GM18499 (cell line): ENCODE data around the gene HIRIP3.
"Not testable (repeated sequence)": the region's sequence is repeated elsewhere in the genome, so short reads cannot be mapped to it uniquely, and the experiment has no call there.

Source experiments
- ATAC-seq: cut with Tn5 transposase; IDR thresholded peaks from one replicate; pipeline ENCODE4 v1.9.1; 2021; ENCODE audit warnings: moderate number of reproducible peaks; ENCODE audit not compliant: insufficient read depth, unreplicated experiment

The HIRIP3 gene

DNA sequence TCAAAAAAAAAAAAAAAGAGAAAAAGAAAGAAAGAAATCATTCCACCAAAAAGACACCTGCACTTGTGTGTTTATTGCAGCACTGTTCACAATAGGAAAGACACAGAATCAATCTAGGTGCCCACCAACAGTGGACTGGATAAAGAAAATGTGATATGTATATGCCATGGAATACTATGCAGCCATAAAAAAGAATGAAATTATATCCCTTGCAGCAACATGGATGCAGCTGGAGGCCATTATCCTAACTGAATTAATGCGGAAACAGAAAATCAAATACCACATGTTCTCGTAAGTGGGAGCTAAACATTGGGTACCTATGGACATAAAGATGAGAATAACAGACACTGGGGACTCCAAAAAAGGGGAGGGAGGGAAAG is 21.9 kb upstream of the HIRIP3 start:
- no peak for ATAC-seq

DNA sequence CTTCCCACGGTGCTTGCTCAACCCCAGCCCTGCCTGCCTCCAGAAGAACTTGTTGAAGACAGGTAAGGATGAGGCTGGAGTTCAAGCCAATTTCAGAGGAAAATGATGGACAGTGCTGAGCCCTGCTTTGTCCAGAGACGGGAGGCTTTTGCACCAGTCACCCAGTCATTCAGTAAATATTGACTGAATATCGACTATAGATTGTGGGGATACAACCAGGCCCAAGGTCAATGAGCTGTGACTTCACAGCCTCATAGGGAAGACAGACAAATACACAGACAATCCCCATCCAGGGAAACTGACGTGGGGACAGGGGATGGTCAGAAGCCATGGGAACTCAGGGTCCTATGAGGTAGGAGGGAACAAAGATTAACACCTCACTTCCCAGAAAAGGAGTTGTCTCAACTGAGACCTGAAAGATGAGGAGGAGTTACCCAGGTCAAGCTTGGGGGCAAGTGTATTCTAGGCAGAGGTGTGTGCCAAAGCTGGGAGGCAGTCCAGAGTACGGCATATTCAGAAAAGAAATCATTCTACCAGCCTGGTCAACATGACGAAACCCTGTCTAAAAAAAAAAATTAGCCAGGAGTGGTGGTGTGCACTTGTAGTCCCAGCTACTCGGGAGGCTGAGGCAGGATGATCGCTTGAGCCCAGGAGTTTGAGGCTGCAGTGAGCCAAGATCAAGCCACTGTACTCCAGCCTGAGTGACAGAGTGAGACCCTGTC is 21.3 kb upstream of the HIRIP3 start:
- ATAC-seq: no peak

DNA sequence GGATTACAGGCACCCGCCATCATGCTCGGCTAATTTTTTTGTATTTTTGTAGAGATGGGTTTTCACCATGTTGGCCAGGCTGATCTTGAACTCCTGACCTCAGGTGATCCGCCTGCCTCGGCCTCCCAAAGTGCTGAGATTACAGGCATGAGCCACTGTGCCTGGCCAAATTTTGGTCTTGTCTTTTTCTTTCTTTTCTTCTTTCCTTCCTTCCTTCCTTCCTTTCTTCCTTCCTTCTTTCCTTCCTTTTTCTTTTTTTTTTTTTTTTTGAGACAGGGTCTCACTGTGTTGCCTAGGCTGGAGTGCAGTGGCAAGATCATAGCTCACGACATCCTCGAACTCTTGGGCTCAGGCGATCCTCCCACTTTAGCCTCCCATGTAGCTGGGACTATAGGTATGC is 20.0 kb upstream of the HIRIP3 start:
- not testable (repeated sequence) for ATAC-seq

DNA sequence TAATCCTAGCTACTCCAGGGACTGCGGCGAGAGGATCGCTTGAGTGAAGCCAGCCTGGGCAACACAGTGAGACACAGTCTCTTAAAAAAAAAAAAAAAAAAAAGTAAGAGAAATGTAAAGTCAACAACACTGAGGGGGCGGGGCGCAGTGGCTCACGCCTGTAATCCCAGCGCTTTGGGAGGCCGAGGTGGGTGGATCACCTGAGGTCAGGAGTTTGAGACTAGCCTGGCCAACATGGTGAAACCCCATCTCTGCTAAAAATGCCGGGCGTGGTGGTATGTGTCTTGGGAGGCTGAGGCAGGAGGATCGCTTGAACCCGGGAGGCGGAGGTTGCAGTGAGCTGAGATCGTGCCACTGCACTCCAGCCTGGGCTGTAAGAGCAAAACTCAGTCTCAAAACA is 17.2 kb upstream of the HIRIP3 start:
- not testable (repeated sequence) for ATAC-seq

DNA sequence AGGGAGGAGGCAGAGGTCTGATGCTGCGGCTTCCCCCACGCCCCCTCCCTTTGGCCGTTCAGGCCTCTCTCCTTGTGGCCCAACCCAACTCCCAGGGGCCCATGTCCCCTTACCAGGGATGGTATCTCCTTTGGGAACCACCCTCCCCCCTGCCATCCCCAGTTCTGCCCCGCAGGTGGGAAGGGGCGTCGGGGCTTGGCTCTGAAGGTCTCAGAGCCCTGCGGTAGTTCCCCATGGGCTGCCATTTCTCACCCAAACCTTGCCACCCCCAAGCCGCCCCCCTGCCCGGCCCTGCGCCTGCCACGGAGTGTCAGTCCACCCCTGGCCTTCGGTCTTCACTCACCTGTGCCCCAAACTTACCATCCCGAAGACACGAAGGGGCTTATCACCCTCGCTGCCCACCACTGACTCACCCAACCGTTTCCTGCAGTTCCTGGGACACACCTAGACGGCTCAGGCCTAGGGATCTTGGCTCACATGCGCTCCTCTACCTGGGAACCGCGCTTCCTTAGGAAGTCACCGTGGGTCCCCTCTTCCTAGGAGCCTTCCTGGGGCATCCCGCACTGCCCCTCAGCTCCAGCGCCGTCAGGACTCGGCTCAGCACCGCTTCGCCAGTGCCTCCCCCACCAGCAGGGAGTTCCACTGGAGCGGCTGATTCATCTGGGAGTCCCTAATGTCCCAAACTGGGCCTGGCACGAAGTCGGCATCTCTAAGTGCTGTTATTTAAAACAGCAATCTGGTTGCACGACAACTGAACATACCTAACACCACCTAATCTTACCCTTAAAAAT is 16.5 kb upstream of the HIRIP3 start:
- ATAC-seq: no peak

DNA sequence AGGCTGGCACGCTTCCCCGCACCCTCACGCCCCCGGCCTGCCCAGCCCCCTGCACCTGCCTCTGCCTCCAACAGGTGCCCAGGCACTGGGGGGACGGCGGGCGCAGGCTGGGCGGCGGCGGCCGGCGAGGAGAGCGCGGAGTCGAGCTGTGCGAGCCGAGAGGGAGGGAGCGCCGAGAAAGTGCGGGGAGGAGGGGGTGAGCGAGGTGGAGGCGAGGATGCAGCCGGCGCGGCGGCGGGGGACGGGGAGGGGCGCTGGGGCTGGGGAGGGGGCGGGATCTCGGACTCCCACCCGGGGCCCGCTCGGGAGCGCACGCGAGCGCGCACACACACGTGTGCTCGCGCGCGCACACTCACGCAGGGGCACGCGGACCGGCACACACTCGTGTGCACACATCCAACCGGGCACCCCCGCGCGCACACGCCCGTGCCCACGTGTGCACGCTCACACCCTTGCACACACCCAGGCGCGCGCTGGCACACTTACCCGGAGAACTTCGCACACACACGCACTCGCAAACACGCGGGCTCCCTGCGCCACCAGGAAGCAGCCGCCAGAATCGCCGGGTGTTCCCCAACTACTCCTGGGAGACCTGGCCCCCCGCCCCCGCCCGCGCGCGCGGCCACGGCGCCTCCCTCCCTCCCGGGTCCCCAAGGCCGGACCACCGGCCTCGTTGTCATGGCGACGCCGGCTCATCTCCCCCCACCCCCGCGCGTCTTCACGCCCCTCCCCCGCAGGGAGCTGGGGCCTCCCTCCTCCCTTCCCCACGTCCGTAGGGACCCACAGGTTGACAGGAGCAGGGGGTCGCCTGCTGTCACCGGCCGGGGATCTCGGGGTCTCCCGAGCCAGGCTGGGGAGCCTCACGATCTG is 15.7 kb upstream of the HIRIP3 start, which contains the start of gene DOC2A:
Gene DOC2A (minus strand): TSS at position 184 of the 870 bp plus-strand sequence. CDS start 805 bp downstream, outside the sequence.
- ATAC-seq: no peak

DNA sequence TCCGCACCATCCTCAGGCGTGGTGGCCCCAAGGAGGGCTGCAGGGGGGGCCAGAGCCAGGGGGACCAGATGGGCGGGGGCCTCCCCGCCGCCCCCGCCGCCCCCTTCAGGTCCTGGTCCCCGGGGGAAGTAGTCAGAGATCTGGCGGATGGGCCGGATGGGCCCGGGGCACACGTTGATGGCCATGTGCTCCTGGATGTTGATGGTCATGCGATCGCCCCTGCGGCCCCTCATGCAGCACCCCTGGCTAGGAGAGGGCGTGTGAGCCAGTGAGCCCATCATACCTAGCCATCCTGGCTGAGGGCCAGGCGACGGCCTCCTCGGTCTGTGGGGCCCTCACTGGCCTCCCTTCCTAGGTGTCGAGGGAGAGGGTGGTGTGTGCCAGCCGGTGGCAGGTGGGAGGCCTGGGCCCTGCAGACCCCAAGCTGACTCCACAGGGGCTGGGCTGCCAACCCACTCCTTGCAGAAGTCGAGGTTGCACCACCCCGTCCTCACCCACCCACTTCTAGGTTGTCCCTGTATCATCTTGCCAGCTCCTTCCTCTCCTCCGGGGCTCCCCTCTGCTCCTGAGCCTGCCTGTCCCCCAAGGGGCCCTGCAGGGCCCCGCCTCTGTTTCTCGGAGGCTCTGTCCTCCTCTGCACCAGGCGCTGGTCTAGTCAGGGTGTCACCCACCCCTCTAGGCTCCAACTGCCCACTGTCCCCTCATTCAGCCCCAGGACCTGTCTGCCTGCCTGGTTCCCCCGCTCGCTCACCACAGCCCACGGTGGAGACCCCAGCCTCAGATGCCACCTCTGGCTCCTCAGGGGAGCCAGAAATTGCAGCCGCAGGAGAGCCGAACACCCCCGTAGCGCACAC is 14.8 kb upstream of the HIRIP3 start:
- ATAC-seq: no peak

DNA sequence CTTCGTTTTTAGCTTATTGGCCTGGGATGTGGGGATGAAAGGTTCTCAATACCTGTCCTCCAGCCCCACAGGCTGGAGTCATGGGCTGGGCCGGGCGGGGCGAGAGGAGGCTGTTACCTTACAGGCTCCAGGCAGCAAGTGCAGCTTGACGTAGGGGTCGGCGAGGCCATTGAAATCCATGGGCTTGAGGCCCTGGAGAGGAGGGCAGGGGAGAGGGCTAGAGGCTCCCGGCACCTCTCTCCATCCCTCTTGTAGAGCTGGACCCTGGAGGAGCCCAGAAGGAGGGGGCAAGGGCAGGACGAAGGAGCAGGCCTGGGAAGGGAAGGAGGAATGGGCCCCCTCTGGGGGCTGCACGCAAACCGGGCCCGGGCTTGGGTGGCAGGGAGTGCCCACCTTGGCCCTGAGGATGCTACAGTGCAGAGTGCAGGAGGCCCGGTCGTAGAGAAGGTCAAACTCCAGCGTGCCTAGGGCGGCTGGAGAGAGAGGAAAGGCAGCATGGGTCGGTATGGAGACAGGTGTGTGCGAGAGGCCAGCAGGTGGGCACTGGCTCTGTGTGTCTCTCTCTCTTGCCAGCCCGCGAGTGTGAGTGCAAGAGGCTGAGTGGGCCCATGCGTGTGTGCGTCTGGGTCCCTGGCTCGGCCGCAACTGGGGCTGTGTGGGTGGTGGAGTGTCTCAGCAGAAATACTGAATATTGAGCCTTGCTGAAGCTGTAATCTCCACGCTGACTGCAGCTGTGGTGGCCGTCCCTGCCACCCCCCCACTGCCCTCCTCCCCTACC is 13.9 kb upstream of the HIRIP3 start:
- no peak for ATAC-seq

DNA sequence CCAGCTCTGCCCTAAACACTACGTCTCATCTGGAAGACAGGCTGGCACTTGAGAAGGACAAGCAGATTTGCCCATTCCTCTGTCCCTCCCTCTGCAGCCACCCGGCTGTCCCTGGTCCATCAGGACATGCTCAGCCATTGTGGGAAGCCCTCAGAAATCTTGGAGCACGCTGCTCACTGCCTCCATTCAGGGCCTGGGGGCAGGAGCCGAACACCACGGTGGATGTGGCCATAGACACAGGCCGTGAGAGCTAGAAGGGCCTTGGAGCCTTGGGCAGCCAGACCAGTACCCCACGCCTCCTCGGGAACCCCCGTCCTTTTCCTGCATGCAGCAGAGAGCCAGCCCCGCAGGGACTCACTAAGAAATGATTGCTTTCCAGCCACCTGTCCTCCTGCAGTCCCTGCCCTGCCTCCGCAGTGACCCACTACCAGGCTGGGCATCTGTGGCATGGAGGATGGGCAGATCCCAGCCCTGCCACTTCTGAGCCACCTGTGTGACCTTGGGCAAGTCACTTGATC is 12.0 kb upstream of the HIRIP3 start:
- ATAC-seq: no peak

DNA sequence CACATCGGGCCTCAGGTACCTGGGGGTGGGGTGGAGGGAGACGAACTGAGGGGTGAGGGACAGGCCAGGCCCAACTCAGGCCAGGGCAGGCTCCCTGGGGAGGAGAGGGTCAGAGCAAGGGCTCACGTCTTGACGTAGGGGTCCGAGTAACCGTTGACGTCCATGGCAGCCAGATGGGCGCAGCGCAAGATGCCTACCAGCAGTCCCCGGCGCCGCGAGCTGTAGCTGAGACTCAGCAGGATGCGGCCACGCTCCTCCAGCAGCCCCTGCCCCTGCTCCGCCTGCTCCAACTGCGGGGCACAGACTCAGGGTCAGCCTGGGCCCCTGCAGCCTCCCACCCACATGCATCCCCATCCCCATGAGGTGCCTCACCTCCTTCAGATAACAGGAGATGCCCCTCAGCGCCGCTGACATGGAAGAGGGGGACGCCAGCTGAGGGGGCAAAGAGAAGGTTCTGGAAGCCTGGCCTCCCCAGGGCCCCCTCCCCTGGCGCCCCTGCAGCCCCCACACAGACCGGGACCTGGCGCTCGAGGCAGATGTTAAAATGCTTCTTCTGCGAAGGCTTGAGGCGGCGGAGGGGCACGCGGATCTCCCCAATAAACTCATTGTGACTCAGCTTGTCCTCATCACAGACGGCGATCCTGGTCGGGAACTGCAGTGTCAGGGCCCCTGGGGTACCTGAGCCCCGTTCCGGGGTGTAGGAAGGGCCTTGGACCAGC is 11.4 kb upstream of the HIRIP3 start:
- ATAC-seq: no peak

DNA sequence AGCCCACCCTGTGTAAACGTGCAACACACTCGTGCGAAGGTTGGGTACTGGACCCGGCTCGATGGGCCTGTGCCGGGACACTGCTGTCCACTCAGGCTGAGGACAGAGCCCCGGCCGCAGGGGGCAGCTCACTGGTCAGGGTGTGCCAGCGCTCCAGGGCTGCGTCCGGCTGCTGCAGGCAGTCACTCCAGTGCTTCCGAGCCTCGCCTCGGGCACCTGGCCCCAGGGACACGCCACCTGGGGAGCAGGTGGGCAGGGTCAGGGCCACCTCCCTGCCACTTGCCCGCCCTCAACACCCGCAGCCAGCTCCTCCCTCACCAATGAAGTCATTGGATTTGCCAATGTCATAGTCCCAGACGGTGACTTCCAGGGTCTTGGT is 10.7 kb upstream of the HIRIP3 start:
- ATAC-seq: no peak

DNA sequence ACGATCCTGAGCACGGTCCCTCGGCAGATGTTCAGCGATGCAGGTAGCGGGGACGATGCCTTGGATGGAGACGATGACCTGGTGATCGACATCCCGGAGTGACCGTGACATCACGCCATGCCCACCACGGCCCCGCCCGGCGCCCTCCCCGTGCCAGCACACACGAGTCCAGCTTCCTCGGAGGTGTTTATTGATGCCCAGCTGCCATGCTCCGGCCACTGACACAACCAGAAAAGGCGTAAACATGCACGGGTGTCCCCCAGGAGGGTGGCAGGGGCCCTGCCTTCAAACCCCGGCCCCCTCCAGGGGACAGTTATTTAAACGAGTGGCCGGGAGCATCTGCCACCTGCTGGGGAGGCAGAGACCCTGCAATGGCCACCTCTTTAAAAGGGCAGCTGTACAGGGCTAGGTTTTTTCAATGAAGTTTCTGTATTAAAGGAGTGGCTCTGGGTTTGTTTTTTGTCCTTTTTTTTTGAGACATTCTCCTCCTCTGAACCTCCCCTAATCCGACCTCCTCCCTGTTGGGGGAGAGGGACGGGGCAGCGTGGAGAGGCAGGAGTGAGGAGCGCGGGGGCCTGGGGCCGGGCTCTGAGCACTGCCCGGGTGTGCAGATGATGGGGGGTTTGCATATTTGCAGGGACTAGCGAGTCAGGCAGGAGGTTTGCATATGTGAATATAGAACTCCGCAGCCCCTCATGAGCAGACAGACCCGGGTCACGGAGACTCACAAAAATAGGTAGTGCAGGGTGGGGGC is 10.1 kb upstream of the HIRIP3 start:
- no peak for ATAC-seq

DNA sequence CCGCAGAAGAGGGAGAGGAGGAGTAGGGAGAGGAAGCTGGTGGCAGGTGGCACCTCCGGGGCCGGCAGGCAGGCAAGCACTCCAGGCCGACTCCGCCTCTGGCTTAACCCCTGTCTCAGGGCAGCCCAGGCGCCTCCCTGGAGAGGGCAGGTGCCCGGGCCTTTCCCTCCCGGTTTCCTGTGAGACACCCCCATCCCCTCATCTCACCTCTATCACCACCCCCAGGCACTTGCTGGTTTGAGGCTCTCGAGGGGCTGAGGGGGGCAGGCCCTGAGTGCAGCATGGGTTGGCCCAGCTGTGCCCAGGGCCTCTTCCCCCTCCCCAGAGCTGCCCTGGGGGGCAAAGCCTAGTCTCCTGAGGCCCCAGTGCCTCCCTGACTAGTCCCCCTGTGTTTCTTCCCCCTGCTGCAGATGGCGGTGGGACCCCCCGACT is 9.4 kb upstream of the HIRIP3 start:
- ATAC-seq: no peak

DNA sequence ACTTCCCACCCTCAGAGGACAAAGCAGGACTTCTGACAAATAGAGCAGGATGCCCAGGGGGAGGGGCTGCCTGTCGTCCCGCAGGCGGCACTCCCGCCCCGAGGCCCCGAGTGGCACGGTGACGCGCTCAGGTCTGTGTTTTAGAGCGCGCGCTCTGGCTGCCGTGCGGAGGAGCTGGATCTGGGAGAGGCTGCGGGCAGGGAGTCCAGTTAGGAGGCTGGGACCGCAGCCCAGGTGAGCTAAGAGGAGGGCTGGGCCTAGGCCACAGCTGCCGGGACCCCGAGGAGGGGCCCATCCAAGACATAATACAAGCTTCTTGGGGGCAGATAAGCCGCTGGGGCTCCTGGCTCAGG is 9.0 kb upstream of the HIRIP3 start:
- ATAC-seq: no peak

DNA sequence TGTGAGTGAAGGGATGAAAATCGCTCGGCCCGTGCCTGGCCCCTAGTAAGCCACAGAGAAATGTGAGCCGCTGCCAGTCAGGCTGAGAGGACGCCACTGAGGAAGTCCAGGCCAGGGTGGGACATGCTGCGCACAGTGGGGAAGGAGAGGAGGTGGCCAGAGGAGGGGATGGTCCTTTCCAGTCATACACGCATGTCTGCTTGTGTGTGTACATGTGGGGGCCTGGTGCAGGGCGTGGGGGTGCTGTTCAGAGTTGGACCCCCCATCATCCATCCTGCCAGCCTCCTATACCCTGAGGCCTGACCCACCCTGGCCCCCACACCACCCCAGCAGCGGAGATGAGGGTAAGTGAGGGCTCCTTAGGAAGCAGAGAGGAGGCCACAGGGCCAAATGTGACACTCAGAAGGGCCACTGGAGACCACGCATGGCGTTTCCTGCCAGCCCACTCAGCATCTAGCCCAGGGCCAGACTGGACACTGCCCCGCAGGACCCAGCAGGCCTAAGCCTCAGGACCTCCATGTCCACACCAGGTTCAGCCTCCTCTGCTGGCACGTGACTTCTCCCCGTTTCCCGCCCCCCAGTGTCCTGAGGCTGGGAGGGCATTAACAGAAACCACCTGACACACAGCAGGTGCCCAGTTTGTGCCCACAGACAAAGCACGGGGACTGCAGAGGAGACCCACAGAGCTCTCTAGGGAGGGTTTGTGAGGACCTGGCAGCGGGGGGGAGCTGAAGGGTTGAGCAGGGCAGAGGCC is 8.4 kb upstream of the HIRIP3 start:
- no peak for ATAC-seq

DNA sequence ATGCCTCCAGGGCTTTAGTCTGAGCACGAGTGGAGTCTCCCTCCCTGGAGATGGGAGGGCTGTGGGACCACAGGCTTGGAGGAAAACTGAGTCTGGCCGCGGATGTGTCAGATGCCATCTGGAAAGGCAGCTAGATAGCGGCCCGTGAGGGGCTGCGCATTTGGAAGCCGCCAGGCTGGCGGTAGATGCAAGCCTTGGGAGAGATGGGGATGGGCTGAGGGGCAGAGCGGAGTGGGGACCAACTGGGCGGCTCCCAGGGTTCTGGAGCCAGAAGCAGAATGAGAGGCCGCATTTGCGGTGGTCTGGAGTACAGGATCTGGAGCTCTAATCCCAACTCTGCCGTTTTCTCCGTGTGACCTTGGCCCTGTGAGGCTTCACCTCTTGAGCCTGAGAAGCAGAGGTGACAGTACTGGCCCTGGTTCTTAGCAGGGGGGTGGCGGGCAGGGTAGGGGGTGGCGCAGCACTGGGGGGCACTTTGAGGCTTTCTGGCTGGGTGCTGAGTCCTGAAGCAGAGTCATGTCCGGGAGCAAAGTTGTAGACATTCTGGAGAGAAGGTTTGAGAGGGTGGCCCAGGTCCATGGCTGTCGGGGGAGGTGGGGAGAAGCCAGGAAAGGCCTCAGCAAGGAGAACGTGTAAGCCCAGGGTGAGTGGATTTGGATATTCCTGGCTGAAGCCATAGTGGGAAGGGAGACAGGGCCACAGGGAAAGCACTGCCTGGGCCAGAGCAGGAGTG is 7.4 kb upstream of the HIRIP3 start:
- no peak for ATAC-seq
